SK-N-MC (cell line): ENCODE results near the gene AGAP1.

Experiments
- EZH2 ChIP-seq: fragments of 200-600 bp; sonication (generic); IDR thresholded peaks from one replicate; pipeline ENCODE4 v1.6.1; 2017; ENCODE audit warnings: antibody characterized with exemption
- POLR2AphosphoS5 ChIP-seq: IDR thresholded peaks from 2 replicates; pipeline ENCODE4 v1.6.1; 2012; ENCODE audit warnings: mild to moderate bottlenecking, low read depth, low read length, borderline replicate concordance

DNA sequence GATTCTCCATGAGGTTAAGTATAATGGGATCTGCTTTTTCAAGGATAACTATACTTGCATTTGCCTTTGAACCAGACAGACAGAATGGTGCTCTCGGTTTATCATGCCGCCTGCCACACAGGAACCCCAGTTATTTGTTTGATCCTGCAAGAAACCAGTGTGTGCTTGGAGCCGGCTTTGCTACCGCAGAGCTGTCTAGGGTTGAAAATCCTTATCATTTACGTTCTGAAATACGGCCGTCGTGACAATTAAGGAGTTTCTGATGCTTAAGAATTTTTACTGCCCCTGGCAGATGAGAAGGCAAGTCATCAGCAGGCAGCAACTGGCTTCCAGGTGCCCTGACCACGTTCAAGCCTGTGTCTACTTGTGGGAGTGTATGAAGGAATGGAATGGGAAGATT, 562.3 kb downstream of the AGAP1 start:
- TF ChIP-seq EZH2: no peak
- TF ChIP-seq POLR2AphosphoS5: no peak
